ENCODE measurements around the gene MED15.
"Not testable (repeated sequence)": the region's sequence is repeated elsewhere in the genome, so short reads cannot be mapped to it uniquely, and the experiment has no call there.

DNA sequence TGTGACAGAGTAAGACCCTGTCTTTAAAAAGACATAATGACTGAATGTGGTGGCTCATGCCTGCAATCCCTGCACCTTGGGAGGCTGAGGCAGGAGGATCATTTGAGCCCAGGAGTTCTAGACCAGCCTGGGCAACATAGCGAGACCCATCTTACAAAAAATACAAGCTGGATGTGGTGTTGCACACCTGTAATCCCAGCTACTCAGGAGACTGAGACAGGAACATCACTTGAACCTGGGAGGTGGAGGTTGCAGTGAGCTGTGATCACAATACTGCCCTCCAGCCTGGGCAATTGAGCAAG, 112.4 kb downstream of the MED15 start:
- TF ChIP-seq CTCF (IDR thresholded peaks at IDR 0.05 in 4 of 5, conservative IDR thresholded peaks at IDR 0.05 in 1 of 5); POLR2A (IDR thresholded peaks at IDR 0.05): not testable (repeated sequence)

Measured in gastrocnemius medialis (tissue), 4 donors.